ENCODE data around the gene ARPC1A.
"Not testable (repeated sequence)": the region's sequence is repeated elsewhere in the genome, so short reads cannot be mapped to it uniquely, and the experiment has no call there.

Gene ARPC1A

GRCh38 chr7:99324559-99324958, 1.1 kb upstream of the ARPC1A start:
- DNase-seq = no peak

- no peak for DNase-seq
Observed at GRCh38 chr7:99325001-99325493, 651 bp upstream of the ARPC1A start.

DNA sequence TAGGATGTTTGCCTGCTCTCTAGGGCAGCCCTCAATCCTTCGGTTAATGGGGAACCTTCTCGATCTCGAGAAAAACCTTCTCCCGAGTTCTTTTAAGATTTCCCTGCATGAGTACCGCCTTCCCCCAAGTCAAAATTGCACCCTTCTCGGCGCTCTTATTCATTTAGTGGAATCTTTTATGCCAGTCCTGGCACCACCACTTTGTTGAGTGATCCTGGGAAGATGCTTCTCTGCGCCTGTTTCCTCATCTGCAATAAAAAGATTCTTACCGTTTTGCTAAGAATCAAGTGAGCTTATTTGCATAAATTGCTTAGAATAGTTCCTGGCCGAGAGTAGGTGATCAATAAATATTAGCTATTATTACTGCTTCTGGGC, 697 bp downstream of the ARPC1A start:
- DNase-seq = no peak

GRCh38 chr7:99330314-99330961, 4.7 kb downstream of the ARPC1A start:
- peak; percentile 16 for DNase-seq

DNA sequence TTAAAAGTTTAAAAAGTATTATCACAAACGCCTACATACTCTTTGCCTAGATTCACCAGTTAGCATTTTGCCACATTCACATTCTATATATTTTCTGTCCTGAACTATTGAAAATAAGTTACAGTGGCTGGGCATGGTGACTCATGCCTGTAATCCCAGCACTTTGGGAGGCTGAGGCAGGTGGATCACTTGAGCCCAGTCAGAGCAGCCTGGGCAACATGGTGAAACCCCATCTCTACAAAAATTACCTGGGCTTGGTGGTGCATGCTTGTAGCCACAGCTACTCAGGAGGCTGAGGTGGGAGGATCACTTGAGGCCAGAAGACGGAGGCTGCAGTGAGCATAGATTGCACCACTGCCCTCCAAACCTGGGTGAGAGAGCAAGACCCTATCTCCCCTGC, 5.3 kb downstream of the ARPC1A start:
- peak; percentile 12 for DNase-seq

- DNase-seq = no peak
Observed at GRCh38 chr7:99339595-99339994, 13.9 kb downstream of the ARPC1A start.

- DNase-seq = no peak
Observed at GRCh38 chr7:99340659-99341058, 15.0 kb downstream of the ARPC1A start.

GRCh38 chr7:99344061-99344647, 18.5 kb downstream of the ARPC1A start:
- no peak for DNase-seq

- DNase-seq = not testable (repeated sequence)
Observed at GRCh38 chr7:99350641-99351040, 24.9 kb downstream of the ARPC1A start.

DNA sequence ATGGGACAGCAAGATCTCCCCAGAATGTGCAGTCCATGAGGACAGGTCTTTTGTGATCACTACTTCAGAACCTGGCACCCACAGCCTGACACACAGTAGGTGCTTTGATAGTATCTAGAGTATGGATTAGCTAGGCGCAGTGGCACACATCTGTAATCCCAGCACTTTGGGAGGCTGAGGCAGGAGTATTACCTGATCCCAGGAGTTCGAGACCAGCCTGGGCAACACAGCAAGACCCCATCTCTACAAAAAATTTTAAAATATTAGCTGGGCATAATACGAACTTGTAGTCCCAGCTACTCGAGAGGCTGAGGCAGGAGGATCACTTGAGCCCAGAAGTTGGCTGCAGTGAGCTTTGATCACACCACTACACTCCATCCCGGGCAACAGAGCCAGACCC, 26.5 kb downstream of the ARPC1A start:
- DNase-seq = no peak

GRCh38 chr7:99355098-99355497, 29.4 kb downstream of the ARPC1A start:
- no peak for DNase-seq

DNA sequence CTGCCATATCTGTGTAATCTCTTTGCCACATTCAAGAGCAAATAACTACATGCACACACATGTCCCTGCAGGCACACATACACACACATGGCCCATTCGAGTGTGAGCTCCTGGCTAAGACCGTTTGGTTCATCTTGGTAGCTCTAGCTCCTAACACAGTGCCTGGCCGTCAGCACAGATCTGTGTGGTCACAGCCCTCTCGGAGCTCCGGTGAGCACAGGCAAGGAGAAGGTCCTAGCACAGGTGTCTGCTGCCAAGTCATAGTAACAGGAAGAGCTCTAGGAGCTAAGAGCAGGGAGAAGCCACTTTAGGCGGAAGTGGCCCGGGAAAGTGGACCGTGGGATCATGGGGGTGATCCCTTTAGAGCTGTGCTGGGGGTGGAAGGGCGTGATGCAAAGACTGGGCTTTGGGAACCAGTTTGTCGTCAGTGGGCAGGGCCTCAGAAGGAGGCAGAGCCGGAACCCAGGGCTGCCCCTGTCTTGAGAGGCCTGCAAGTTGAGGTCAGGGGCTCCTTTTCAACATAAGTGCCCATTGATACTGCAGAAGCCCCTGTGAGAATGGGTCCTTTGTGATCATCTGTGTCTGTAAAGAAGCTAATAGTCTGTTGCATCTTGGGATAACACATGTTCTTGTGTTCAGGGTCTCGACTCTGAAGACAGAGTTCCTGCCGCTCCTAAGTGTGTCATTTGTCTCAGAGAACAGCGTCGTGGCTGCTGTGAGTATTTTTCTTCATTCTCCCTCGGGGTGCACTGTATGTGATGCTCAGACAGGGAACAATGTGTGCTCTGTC, 32.2 kb downstream of the ARPC1A start:
- no peak for DNase-seq

DNA sequence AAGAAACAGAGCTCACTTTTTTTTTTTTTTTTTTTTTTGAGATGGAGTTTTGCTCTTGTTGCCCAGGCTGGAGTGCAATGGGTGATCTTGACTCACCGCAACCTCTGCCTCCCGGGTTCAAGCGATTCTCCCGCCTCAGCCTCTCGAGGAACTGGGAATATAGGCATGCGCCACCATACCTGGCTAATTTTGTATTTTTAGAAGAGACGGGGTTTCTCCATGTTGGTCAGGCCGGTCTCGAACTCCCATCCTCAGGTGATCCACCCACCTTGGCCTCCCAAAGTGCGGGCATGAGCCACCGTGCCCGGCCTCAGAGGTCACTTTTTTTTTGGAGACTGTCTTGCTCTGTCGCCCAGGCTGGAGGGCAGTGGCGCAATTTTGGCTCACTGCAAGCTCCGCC, 32.8 kb downstream of the ARPC1A start:
- DNase-seq = not testable (repeated sequence)

DNA sequence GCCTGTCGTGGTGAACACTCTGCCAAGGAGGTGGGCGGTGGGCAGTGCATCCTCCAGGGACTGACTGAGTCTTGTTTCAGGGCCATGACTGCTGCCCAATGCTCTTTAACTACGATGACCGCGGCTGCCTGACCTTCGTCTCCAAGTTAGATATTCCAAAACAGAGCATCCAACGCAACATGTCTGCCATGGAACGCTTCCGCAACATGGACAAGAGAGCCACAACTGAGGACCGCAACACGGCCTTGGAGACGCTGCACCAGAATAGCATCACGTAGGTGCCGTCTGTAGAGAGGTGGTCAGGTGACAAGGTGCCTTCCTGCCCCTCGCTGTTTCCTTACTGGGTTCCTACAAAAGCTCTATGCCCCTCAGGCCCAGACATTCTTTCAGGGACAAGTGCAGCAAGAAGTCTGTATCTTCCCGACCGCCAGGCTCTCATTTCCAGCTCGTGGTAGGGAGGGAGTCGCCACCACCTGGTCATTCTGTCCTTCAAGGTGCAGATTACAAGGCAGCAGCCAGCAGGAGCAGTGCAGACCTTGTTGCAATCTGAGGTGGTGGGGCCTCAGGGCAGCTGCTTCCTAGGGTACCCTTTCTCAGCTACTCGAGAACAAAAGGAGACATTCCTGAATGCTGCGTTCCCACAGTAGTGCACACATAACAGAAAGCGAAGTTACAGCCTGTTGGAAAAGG, 33.9 kb downstream of the ARPC1A start:
- no peak for DNase-seq

- DNase-seq = no peak
Observed at GRCh38 chr7:99362801-99363200, 37.1 kb downstream of the ARPC1A start.

GRCh38 chr7:99363286-99363685, 37.6 kb downstream of the ARPC1A start:
- DNase-seq = no peak

DNA sequence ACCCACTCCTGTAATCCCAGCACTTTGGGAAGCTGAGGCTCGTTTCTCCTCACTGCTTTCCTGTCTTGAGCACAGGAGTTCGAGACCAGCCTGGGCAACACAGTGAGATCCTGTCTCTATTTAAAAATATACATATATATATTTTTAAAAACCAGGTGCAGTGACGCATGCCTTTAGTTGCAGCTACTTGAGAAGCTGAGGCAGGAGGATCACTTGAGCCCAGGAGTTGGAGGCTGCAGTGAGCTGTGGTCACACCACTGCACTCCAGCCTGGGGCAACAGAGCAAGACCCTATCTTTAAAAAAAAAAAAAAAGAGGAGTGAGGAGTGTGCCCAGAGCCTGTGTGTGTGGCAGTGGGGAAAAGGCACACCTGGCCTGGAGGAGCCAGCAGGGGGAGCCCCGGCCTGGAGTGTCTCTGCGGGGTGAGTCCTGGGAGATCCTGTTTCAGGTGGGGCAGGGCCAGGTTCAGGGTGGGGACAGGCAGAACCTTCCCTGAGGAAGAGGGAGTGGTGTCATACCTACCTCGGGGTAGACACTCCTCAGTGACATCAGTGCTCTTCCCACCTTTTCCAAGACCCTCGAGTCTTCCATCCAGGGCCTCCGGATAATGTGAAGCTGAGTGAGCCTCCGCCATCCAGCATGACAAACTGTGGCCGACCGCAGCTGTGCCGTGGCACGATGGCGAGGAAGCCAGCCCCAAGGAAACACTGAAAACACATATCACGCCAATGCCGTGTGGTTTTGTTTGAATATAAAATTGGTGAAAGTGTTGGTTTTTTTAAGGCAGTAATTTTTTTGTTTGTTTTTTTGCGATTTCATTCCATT, 39.8 kb downstream of the ARPC1A start:
- DNase-seq = peak; percentile 69

DNA sequence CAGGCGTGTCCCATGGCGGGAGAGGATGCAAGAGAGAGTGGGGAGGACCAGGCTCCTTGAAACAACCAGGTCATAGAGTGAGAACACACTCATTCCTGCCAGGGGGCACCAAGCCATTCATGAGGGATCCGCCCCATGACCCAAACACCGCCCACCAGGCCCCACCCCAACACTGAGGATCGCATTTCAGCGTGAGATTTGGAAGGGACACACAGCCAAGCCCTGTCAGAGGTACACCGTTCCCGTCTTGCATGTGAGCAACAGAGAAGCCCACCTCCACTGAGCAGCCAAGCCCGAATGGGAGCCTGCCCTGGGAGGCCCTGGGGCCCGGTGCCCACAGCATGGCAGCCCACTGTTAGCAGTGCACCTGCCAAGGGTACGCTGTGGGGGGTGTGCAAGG, 40.9 kb downstream of the ARPC1A start:
- no peak for DNase-seq

GRCh38 chr7:99368750-99369389, 43.2 kb downstream of the ARPC1A start:
- DNase-seq = no peak

DNA sequence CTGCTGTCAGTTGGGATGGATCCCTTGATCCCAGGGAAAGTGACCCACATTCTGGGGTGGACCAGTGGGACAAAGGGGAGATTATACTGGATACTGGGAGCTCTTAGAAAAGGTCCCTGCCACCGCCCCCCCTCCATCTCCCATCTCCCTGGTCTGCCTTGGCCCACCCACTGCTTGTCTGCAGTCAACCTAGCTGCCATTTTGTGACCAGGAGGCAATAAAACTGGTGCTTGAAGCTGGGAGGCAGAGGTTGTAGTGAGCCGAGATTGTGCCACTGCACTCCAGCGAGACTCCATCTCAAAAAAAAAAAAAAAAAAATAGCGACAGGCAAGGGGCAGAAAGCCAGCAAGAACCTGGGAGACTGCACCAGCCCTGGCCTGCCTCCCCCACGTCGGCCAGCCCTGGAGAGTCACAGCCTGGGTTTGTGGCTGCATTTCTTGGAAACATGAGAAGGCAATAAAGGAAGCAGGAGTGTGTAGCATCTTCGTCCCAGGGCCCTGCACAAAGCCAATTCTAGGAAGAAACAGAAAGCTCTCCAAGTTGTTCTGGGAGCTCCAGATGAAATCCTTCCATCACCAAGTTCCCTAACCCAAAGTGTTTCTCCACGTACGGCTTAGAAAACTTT, 44.2 kb downstream of the ARPC1A start:
- DNase-seq = no peak

- no peak for DNase-seq
Observed at GRCh38 chr7:99371376-99371920, 45.8 kb downstream of the ARPC1A start.
